ENCODE results near the gene ABL2. TPM values are rescaled to one million over a fixed set of nuclear protein-coding genes. Genes with fewer than 3 reads are reported as not detected.
"Not testable (repeated sequence)": the region's sequence is repeated elsewhere in the genome, so short reads cannot be mapped to it uniquely, and the experiment has no call there.

The ABL2 gene
- total and polyA plus RNA-seq, 9 of the 15 experiments (the other 6 are each of a cell fraction or from before 2014, with no cell fraction given), result 1.4 to 15.0 (median 8.6) TPM

GRCh38 chr1:179175011-179175841 lies 54.3 kb downstream of the ABL2 start (continued):
- TF ChIP-seq, protein P1, sequence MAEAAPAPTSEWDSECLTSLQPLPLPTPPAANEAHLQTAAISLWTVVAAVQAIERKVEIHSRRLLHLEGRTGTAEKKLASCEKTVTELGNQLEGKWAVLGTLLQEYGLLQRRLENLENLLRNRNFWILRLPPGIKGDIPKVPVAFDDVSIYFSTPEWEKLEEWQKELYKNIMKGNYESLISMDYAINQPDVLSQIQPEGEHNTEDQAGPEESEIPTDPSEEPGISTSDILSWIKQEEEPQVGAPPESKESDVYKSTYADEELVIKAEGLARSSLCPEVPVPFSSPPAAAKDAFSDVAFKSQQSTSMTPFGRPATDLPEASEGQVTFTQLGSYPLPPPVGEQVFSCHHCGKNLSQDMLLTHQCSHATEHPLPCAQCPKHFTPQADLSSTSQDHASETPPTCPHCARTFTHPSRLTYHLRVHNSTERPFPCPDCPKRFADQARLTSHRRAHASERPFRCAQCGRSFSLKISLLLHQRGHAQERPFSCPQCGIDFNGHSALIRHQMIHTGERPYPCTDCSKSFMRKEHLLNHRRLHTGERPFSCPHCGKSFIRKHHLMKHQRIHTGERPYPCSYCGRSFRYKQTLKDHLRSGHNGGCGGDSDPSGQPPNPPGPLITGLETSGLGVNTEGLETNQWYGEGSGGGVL (CRISPR knock-in tag; IDR thresholded peaks at IDR 0.05), result no peak
- TF ChIP-seq ARNT (IDR thresholded peaks at IDR 0.05) (no peak), ZNF830 (CRISPR knock-in tag; IDR thresholded peaks at IDR 0.05) (no peak), CEBPB (tag; IDR thresholded peaks at IDR 0.05) (peak; percentile 69)
- TF ChIP-seq, protein P2, sequence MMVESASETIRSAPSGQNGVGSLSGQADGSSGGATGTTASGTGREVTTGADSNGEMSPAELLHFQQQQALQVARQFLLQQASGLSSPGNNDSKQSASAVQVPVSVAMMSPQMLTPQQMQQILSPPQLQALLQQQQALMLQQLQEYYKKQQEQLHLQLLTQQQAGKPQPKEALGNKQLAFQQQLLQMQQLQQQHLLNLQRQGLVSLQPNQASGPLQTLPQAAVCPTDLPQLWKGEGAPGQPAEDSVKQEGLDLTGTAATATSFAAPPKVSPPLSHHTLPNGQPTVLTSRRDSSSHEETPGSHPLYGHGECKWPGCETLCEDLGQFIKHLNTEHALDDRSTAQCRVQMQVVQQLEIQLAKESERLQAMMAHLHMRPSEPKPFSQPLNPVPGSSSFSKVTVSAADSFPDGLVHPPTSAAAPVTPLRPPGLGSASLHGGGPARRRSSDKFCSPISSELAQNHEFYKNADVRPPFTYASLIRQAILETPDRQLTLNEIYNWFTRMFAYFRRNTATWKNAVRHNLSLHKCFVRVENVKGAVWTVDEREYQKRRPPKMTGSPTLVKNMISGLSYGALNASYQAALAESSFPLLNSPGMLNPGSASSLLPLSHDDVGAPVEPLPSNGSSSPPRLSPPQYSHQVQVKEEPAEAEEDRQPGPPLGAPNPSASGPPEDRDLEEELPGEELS (CRISPR knock-in tag; IDR thresholded peaks at IDR 0.05; ENCODE audit: borderline replicate concordance), result no peak

GRCh38 chr1:179170468-179170770 lies 59.1 kb downstream of the ABL2 start:
- H3K36me3 ChIP-seq (ENCODE audit: control insufficient read depth, insufficient read depth, low read length); H3K4me1 ChIP-seq (replicated peaks in 1 of 2; ENCODE audit: control insufficient read depth in 2 of 2, insufficient read depth in 2 of 2, low read length in 2 of 2); H3K9me1 ChIP-seq (ENCODE audit: control insufficient read depth, insufficient read depth, low read length); H3K4me3 ChIP-seq; CTCF ChIA-PET (ENCODE audit: low intra/inter-chr PET ratio); H3K27me3 ChIP-seq (ENCODE audit: control insufficient read depth in 2 of 2, insufficient read depth in 2 of 2, low read length in 2 of 2); FAIRE-seq; in situ Hi-C loops (cut with MboI); intact Hi-C loops (cut with micrococcal nuclease); H3K9me3 ChIP-seq (replicated peaks; ENCODE audit: control insufficient read depth, insufficient read depth, low read depth, low read length); H2AFZ ChIP-seq (ENCODE audit: low read depth, low read length); H3K27ac ChIP-seq (ENCODE audit: extremely low read depth, low read depth, low read length); H3K4me2 ChIP-seq (ENCODE audit: insufficient read depth, low read length); ATAC-seq; H4K20me1 ChIP-seq (replicated peaks; ENCODE audit: control insufficient read depth, insufficient read depth, low read length); BruUV-seq (replicated peaks); H3K79me2 ChIP-seq (ENCODE audit: control insufficient read depth, insufficient read depth, low read length); POLR2A ChIA-PET; DNase-seq (ENCODE audit: extremely low read depth in 1 of 4, low spot score in 3 of 4); H3K9ac ChIP-seq (ENCODE audit: insufficient read depth in 1 of 2, low read depth in 2 of 2, low read length in 2 of 2): not testable (repeated sequence)
- 81% methylated on average over 10 of the region's 10 CpGs for WGBS (ENCODE audit: insufficient coverage, low coverage, missing lambda C conversion rate)
